Heart right ventricle (tissue), 16 donors: ENCODE measurements around the gene MTCH1. TPM values are rescaled to one million over a fixed set of nuclear protein-coding genes. Genes with fewer than 3 reads are reported as not detected.
A peak's percentile ranks its signal among the peaks of the same experiment; 100 is the strongest.

Experiments used
- ATAC-seq, 8 donors: fragments of 200-7000 bp; cut with Tn5 transposase; one replicate each; pipeline ENCODE4 v1.9.1; 2020; ENCODE audit warnings: mild to moderate bottlenecking in 8 of 8, moderate library complexity in 8 of 8, moderate number of reproducible peaks in 1 of 8
- DNase-seq, 2 donors: peaks; one replicate each; pipeline ENCODE4 v3.0.0-alpha.2; 2020
- H3K27ac ChIP-seq, 10 donors: fragments of 200-600 bp; sonication (generic) in 2 of 10; one replicate each; pipeline versions ENCODE4 v1.5.0 to v1.8.0; 2020 to 2022; ENCODE audit warnings: mild to moderate bottlenecking in 3 of 10
- H3K27me3 ChIP-seq, 7 donors: fragments of 200-600 bp; one replicate each; pipeline ENCODE4 v1.8.0; 2021 to 2022; ENCODE audit warnings: mild to moderate bottlenecking in 2 of 7
- H3K36me3 ChIP-seq, 9 donors: fragments of 200-600 bp; sonication (generic) in 1 of 9; one replicate each; pipeline versions ENCODE4 v1.5.0 to v1.8.0; 2020 to 2022; ENCODE audit warnings: mild to moderate bottlenecking in 2 of 9
- H3K4me1 ChIP-seq, 9 donors: fragments of 200-600 bp; sonication (generic) in 1 of 9; one replicate each; pipeline versions ENCODE4 v1.5.0 to v1.8.0; 2020 to 2022; ENCODE audit warnings: mild to moderate bottlenecking in 4 of 9
- H3K4me3 ChIP-seq, 10 donors: fragments of 200-600 bp; sonication (generic) in 2 of 10; one replicate each; pipeline versions ENCODE4 v1.5.0 to v1.8.0; 2020 to 2022; ENCODE audit warnings: mild to moderate bottlenecking in 7 of 10, moderate library complexity in 2 of 10
- H3K9me3 ChIP-seq, 11 donors: fragments of 200-600 bp in 10 of 11; sonication (generic) in 2 of 11; one replicate each; pipeline versions ENCODE4 v1.5.0 to v1.8.0; 2013 to 2022; ENCODE audit warnings: mild to moderate bottlenecking in 2 of 11, control low read depth in 1 of 11, moderate library complexity in 1 of 11
- CTCF ChIP-seq, 9 donors: fragments of 200-600 bp; sonication (generic) in 2 of 9; IDR thresholded peaks; one replicate each; pipeline versions ENCODE4 v1.5.0 to v1.8.0; 2021 to 2022; ENCODE audit warnings: antibody characterized with exemption in 9 of 9, mild to moderate bottlenecking in 5 of 9, moderate library complexity in 1 of 9
- WGBS, 2 donors: extraction: QIAGEN DNeasy Blood & Tissue Kit; methylation state at CpG; one replicate each; pipeline ENCODE4 v1.1.7; 2013; ENCODE audit warnings: inconsistent platforms in 1 of 2; 5-methylcytosine and 5-hydroxymethylcytosine counted together
- intact Hi-C, 10 donors: fragments of 100-400 bp; cut with DNase I; formaldehyde crosslinking; loops; one replicate each; pipeline versions ENCODE4 v1.11.1 to v1.14.2; 2022
- polyA plus RNA-seq, 2 donors: library from polyadenylated mRNA; stranded (reverse); fragments of 200-250 nt; gene quantifications; one replicate each; pipeline ENCODE4 v1.2.3, GENCODE V29; 2013
- total RNA-seq, 10 donors: library from RNA; stranded (reverse); fragmentation: NEBNext Ultra II Directional in 3 of 10; extraction: Animal tissue kit (Norgen Biotek cat#: 25700) in 3 of 10; gene quantifications; one replicate each; pipeline versions ENCODE4 v1.2.1 to v1.2.4, GENCODE V29; 2021 to 2023
- donor health status: Arrhythmogenic right ventricular cardiomyopathy.
- donor health status: ischemic (EF 13 %, LVEDD 7.1; RV severe dilation, severe dysfunction).
- donor health status: healthy with polysubstance abuse.
- donor health status: DM: no; HTN: yes; CAD: no.
- donor health status: DM: no; HTN: no; CAD: no.
- donor health status: ischemic (EF 25% LVEDD 6.9; RV normal size, moderate dysfunction).
- donor health status: ischemic (EF 25% LVEDD 5.7; RV mildly dilated, moderate dysfunction).
- donor health status: healthy.
- donor health status: DM: yes; HTN: yes; CAD: no.
- donor health status: Ischemic cardiomyopathy.
- donor health status: ischemic (EF 35%, LVEDD 5.7; RV mildly dilated, moderate dysfunction).
- donor health status: nonischemic (EF 11% LVEDD 7.7; RV severe dilation, severe dysfunction).
- donor health status: DM: yes; HTN: yes; CAD: no.
- donor health status: PGD.
- donor health status: ischemic (EF 29% LVEDD 5.4; RV normal size, mild dysfunction).
- donor health status: nonischemic (EF 23%, LVEDD 6.1; RV moderate dilation, normal function).

Gene MTCH1
- total and polyA plus RNA-seq, 12 donors: 82.6 to 341 (median 156) TPM

GRCh38 chr6:36978421-36979346 is 7.3 kb downstream of the MTCH1 start:
- Histone ChIP-seq H3K27me3 (no peaks in the 10 kb centered on the region), H3K9me3 (no peaks in the 10 kb centered on the region), H3K27ac (peak overlapping the region in 8 of 10 donors; percentile 6 to 63 (median 44)), H3K36me3 (peaks cover 0 to 90% (median 46%) of the 10 kb centered on the region in 9 donors), H3K4me1 (peaks cover 30 to 100% (median 84%) of the 10 kb centered on the region in 9 donors), H3K4me3 (no peak overlapping the region)
- intact Hi-C loops: loop anchor here in 5 of 10 donors (2.0 to 5.0 kb wide), 5 partner anchors 61 to 211 kb away; partner anchors contain the start of gene C6orf89 (in 5 of the 5)
- DNase-seq: no peak
- 64 to 74% methylated on average over 11 of the region's 11 CpGs for WGBS, 2 donors
- peak in 2 of 8 donors; percentile 1 to 2 for ATAC-seq
- TF ChIP-seq CTCF (IDR thresholded peaks at IDR 0.05): no peak

- H3K4me3 ChIP-seq: no peak overlapping the region
- H3K36me3 ChIP-seq: peaks cover 0 to 97% (median 53%) of the 10 kb centered on the region in 9 donors
- H3K4me1 ChIP-seq: peaks cover 32 to 100% (median 84%) of the 10 kb centered on the region in 9 donors
- peak overlapping the region in 7 of 10 donors; percentile 45 to 79 (median 63) for H3K27ac ChIP-seq
- TF ChIP-seq CTCF (IDR thresholded peaks at IDR 0.05): peak in 7 of 9 donors; percentile 33 to 55 (median 48)
- no peak for DNase-seq
- peak in 2 of 8 donors; percentile 3 to 9 for ATAC-seq
- intact Hi-C loops: loop anchor here in 5 of 10 donors (5.0 kb wide), 4 partner anchors 60 to 210 kb away; partner anchors contain the start of gene C6orf89 (in 4 of the 5)
- H3K27me3 ChIP-seq: no peaks in the 10 kb centered on the region
- H3K9me3 ChIP-seq: no peaks in the 10 kb centered on the region
- WGBS, 2 donors: 60 to 77% methylated on average over 16 of the region's 16 CpGs
Measured at GRCh38 chr6:36977470-36977941, 8.5 kb downstream of the MTCH1 start.

GRCh38 chr6:36976931-36977330 is 9.1 kb downstream of the MTCH1 start:
- Histone ChIP-seq H3K27me3 (no peaks in the 10 kb centered on the region), H3K36me3 (peaks cover 0 to 100% (median 59%) of the 10 kb centered on the region in 9 donors), H3K27ac (peak overlapping the region in 7 of 10 donors; percentile 59 to 79 (median 63)), H3K4me3 (no peak overlapping the region), H3K9me3 (no peaks in the 10 kb centered on the region), H3K4me1 (peaks cover 35 to 100% (median 89%) of the 10 kb centered on the region in 9 donors)
- intact Hi-C loops: loop anchor here in 5 of 10 donors (5.0 kb wide), 4 partner anchors 60 to 210 kb away; partner anchors contain the start of gene C6orf89 (in 4 of the 5)
- no peak for TF ChIP-seq CTCF (IDR thresholded peaks at IDR 0.05)
- ATAC-seq: no peak
- WGBS, 2 donors: 71 to 73% methylated on average over 6 of the region's 6 CpGs
- DNase-seq: no peak

- no peaks in the 10 kb centered on the region for H3K27me3 ChIP-seq
- DNase-seq (no peak), ATAC-seq (no peak)
- no peaks in the 10 kb centered on the region for H3K9me3 ChIP-seq
- H3K27ac ChIP-seq: peak overlapping the region in 9 of 10 donors; percentile 36 to 79 (median 63)
- H3K36me3 ChIP-seq: peaks cover 0 to 100% (median 63%) of the 10 kb centered on the region in 9 donors
- no peak for TF ChIP-seq CTCF (IDR thresholded peaks at IDR 0.05)
- peaks cover 33 to 100% (median 93%) of the 10 kb centered on the region in 9 donors for H3K4me1 ChIP-seq
- intact Hi-C loops: loop anchor here in 5 of 10 donors (5.0 kb wide), 4 partner anchors 59 to 209 kb away; partner anchors contain the start of gene C6orf89 (in 4 of the 5)
- WGBS, 2 donors: 78 to 85% methylated on average over 7 of the region's 7 CpGs
- no peak overlapping the region for H3K4me3 ChIP-seq
Measured at GRCh38 chr6:36976509-36976908, 9.5 kb downstream of the MTCH1 start.
